Measurements from ENCODE around the gene ARHGEF12.

- TF ChIP-seq CTCF (IDR thresholded peaks at IDR 0.05) (no peak), POLR2A (IDR thresholded peaks at IDR 0.05) (no peak)
These were observed 178.4 kb downstream of the ARHGEF12 start for GRCh38 chr11:120514541-120515121.

Data from uterus (tissue), 2 donors.